ENCODE data around the gene SCYL2.
"Not testable (repeated sequence)": the region's sequence is repeated elsewhere in the genome, so short reads cannot be mapped to it uniquely, and the experiment has no call there.

Gene SCYL2

GRCh38 chr12:100295764-100296555 is 29.0 kb downstream of the SCYL2 start:
- DNase-seq (ENCODE audit: low read depth), result peak; percentile 66
- TF ChIP-seq CTCF (conservative IDR thresholded peaks at IDR 0.05; ENCODE audit: control insufficient read depth, insufficient read depth, low read depth, low read length), result no peak
- no peak overlapping the region for H3K4me3 ChIP-seq (ENCODE audit: control insufficient read depth, low read depth, low read length)

- no peak overlapping the region for H3K4me3 ChIP-seq (ENCODE audit: control insufficient read depth, low read depth, low read length)
- no peak for TF ChIP-seq CTCF (conservative IDR thresholded peaks at IDR 0.05; ENCODE audit: control insufficient read depth, insufficient read depth, low read depth, low read length)
- DNase-seq (ENCODE audit: low read depth), result no peak
These were observed 35.1 kb downstream of the SCYL2 start for GRCh38 chr12:100302081-100302480.

- TF ChIP-seq CTCF (conservative IDR thresholded peaks at IDR 0.05; ENCODE audit: control insufficient read depth, insufficient read depth, low read depth, low read length), result no peak
- no peak overlapping the region for H3K4me3 ChIP-seq (ENCODE audit: control insufficient read depth, low read depth, low read length)
- DNase-seq (ENCODE audit: low read depth), result no peak
These were observed 36.9 kb downstream of the SCYL2 start for GRCh38 chr12:100303831-100304230.

DNA sequence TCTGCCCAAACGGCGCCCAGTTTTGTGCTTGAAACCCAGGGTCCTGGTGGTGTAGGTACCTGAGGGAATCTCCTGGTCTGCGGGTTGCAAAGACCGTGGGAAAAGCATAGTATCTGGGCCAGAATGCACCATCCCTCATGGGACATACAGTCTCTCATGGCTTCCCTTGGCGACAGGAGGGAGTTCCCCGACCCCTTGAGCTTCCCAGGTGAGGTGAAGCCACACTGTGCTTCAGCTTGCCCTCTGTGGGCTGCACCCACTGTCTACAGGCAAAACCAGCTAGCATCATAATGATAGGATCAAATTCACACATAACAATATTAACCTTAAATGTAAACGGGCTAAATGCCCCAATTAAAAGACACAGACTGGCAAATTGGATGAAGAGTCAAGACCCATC is 37.4 kb downstream of the SCYL2 start:
- DNase-seq (ENCODE audit: low read depth); H3K4me3 ChIP-seq (ENCODE audit: control insufficient read depth, low read depth, low read length): not testable (repeated sequence)

- DNase-seq (ENCODE audit: low read depth); H3K4me3 ChIP-seq (ENCODE audit: control insufficient read depth, low read depth, low read length): not testable (repeated sequence)
These were observed 41.2 kb downstream of the SCYL2 start for GRCh38 chr12:100308138-100308537.

- no peak overlapping the region for H3K4me3 ChIP-seq (ENCODE audit: control insufficient read depth, low read depth, low read length)
- TF ChIP-seq CTCF (conservative IDR thresholded peaks at IDR 0.05; ENCODE audit: control insufficient read depth, insufficient read depth, low read depth, low read length), result no peak
- no peak for DNase-seq (ENCODE audit: low read depth)
These were observed 44.3 kb downstream of the SCYL2 start for GRCh38 chr12:100311317-100311716.

DNA sequence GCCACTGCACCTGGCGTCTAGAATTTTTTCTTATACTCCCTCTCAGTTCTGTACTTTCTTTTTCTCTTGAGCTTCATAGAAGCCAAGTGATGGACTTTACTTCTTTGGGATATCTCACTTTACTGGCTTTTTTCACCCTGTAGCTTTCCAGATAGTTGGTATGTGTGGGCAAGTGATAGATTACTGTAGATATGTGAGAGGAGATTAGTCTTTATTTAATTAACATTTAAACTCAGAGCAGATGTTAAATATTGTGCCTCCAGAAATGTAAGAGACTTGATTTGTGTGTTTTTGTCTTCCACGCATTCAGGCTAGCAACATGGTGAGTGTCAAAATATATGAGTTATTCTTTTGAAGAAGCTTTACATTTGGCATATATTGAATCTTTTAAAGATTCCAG is 50.4 kb downstream of the SCYL2 start:
- no peak for TF ChIP-seq CTCF (conservative IDR thresholded peaks at IDR 0.05; ENCODE audit: control insufficient read depth, insufficient read depth, low read depth, low read length)
- DNase-seq (ENCODE audit: low read depth), result no peak
- no peak overlapping the region for H3K4me3 ChIP-seq (ENCODE audit: control insufficient read depth, low read depth, low read length)

DNA sequence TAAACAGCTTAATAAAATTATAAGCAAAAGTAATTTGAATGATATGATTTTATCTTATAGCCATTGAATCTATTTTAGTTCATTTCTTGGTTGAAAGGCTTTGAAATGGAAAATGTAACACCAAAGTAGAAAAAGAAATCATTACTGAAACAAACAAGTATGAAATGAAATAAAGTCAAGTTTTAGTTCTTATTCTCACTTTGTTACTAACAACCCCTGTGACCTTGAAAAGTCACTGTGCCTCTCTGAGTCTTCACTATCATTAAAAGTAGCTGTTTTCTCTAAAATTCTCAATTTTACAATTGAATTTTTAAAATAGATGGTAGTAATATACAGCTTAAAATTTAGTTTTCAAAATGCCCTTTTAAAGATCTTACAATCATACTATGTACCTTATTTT is 57.5 kb downstream of the SCYL2 start:
- no peak for DNase-seq (ENCODE audit: low read depth)
- TF ChIP-seq CTCF (conservative IDR thresholded peaks at IDR 0.05; ENCODE audit: control insufficient read depth, insufficient read depth, low read depth, low read length), result no peak
- H3K4me3 ChIP-seq (ENCODE audit: control insufficient read depth, low read depth, low read length), result no peak overlapping the region
